Astrocyte of the spinal cord (primary cell): Measurements from ENCODE around the gene HRC.

Experiments used
- DNase-seq: peaks from one replicate; pipeline ENCODE4 v3.0.0; 2011; ENCODE audit warnings: low read depth, low spot score
- H3K4me3 ChIP-seq: 2 replicates; pipeline ENCODE4 v1.5.1; 2011; ENCODE audit warnings: low read depth, mild to moderate bottlenecking, low read length, moderate library complexity
- CTCF ChIP-seq: IDR thresholded peaks from 2 replicates; pipeline ENCODE4 v1.5.1; 2012; ENCODE audit warnings: low read depth, mild to moderate bottlenecking, low read length, inconsistent platforms
- in situ Hi-C: cut with HindIII; loops from 2 replicates; pipeline ENCODE4 v1.10.0; 2017; ENCODE audit warnings: low sequenced_read_pairs

Gene HRC

GRCh38 chr19:49111218-49111998 lies 43.8 kb downstream of the HRC start:
- no peak for DNase-seq
- no peak for TF ChIP-seq CTCF
- in situ Hi-C loops: no loop called here
- no peak overlapping the region for H3K4me3 ChIP-seq

- in situ Hi-C loops: no loop called here
- peak; percentile 41 for DNase-seq
- no peak overlapping the region for H3K4me3 ChIP-seq
- TF ChIP-seq CTCF: no peak
Observed at GRCh38 chr19:49110567-49110966, 44.6 kb downstream of the HRC start.

- no peak for DNase-seq
- in situ Hi-C loops: no loop called here
- no peak for TF ChIP-seq CTCF
- no peak overlapping the region for H3K4me3 ChIP-seq
Observed at GRCh38 chr19:49109569-49110233, 45.5 kb downstream of the HRC start.

- in situ Hi-C loops: no loop called here
- TF ChIP-seq CTCF: no peak
- no peak overlapping the region for H3K4me3 ChIP-seq
- DNase-seq: no peak
Observed at GRCh38 chr19:49109051-49109450, 46.1 kb downstream of the HRC start.

- in situ Hi-C loops: no loop called here
- no peak overlapping the region for H3K4me3 ChIP-seq
- no peak for TF ChIP-seq CTCF
- no peak for DNase-seq
Observed at GRCh38 chr19:49107625-49108459, 47.4 kb downstream of the HRC start.

GRCh38 chr19:49106648-49107135 lies 48.5 kb downstream of the HRC start:
- peak; percentile 87 for TF ChIP-seq CTCF
- in situ Hi-C loops: no loop called here
- no peak overlapping the region for H3K4me3 ChIP-seq
- peak; percentile 37 for DNase-seq
